OCI-LY1 (cell line): Measurements from ENCODE around the gene CCNH.

Experiments
- H2AFZ ChIP-seq: fragments of 200-600 bp; sonication (generic), shearing (Covaris generic); 2 replicates; pipeline ENCODE4 v1.6.0; 2014; ENCODE audit warnings: antibody characterized with exemption, mild to moderate bottlenecking, low read length
- H3F3A ChIP-seq: fragments of 200-600 bp; sonication (generic), shearing (Covaris generic); 2 replicates; pipeline ENCODE4 v1.6.0; 2014; ENCODE audit warnings: mild to moderate bottlenecking, antibody characterized with exemption, low read length, moderate library complexity; ENCODE audit not compliant: insufficient read depth
- H3K27ac ChIP-seq: fragments of 200-600 bp; sonication (generic); 2 replicates; pipeline ENCODE4 v1.5.1; 2014; ENCODE audit warnings: low read length, mixed run types, mild to moderate bottlenecking, low read depth; ENCODE audit not compliant: poor library complexity, severe bottlenecking
- H3K27me3 ChIP-seq: fragments of 200-600 bp; sonication (generic); 2 replicates; pipeline ENCODE4 v1.6.0; 2014; ENCODE audit warnings: antibody characterized with exemption, mild to moderate bottlenecking, low read length, moderate library complexity; ENCODE audit not compliant: insufficient read depth
- H3K36me3 ChIP-seq: fragments of 200-600 bp; sonication (generic); 2 replicates; pipeline ENCODE4 v1.6.1; 2014; ENCODE audit warnings: mild to moderate bottlenecking, antibody characterized with exemption, low read length, moderate library complexity, mixed read lengths; ENCODE audit not compliant: insufficient read depth
- H3K4me1 ChIP-seq: fragments of 200-600 bp; sonication (generic); 2 replicates; pipeline ENCODE4 v1.5.1; 2014; ENCODE audit warnings: mild to moderate bottlenecking, low read length, moderate library complexity; ENCODE audit not compliant: insufficient read depth, severe bottlenecking
- H3K4me2 ChIP-seq: fragments of 200-600 bp; sonication (generic), shearing (Covaris generic); 2 replicates; pipeline ENCODE4 v1.6.1; 2014; ENCODE audit warnings: low read length
- H3K4me3 ChIP-seq: fragments of 200-600 bp; sonication (generic); 2 replicates; pipeline ENCODE4 v1.5.1; 2014; ENCODE audit warnings: low read length, low read depth, mild to moderate bottlenecking, mixed read lengths; ENCODE audit not compliant: poor library complexity, severe bottlenecking
- H3K79me2 ChIP-seq: fragments of 200-600 bp; shearing (Covaris generic); 2 replicates; pipeline ENCODE4 v1.6.1; 2016; ENCODE audit warnings: mixed run types, low read length, mixed read lengths; ENCODE audit not compliant: insufficient read depth
- H3K9ac ChIP-seq: fragments of 200-600 bp; sonication (generic), shearing (Covaris generic); 2 replicates; pipeline ENCODE4 v1.6.1; 2014; ENCODE audit warnings: mild to moderate bottlenecking, low read length, mixed read lengths
- H3K9me2 ChIP-seq: fragments of 200-600 bp; sonication (generic), shearing (Covaris generic); 2 replicates; pipeline ENCODE4 v1.6.1; 2014; ENCODE audit warnings: low read depth, mild to moderate bottlenecking, low read length, mixed read lengths
- H3K9me3 ChIP-seq: fragments of 200-600 bp; shearing (Covaris generic); 2 replicates; pipeline ENCODE4 v1.6.1; 2014; ENCODE audit warnings: low read length, mixed read lengths
- H4K20me1 ChIP-seq: fragments of 200-600 bp; sonication (generic), shearing (Covaris generic); 2 replicates; pipeline ENCODE4 v1.6.0; 2016; ENCODE audit warnings: mild to moderate bottlenecking, low read length; ENCODE audit not compliant: insufficient read depth
- EZH2 ChIP-seq: fragments of 200-600 bp; sonication (generic), shearing (Covaris generic); IDR thresholded peaks from 2 replicates; pipeline ENCODE4 v1.8.0; 2017; ENCODE audit warnings: borderline replicate concordance, mixed run types, mild to moderate bottlenecking, antibody characterized with exemption, low read length, moderate library complexity, mixed read lengths
- TF ChIP-seq, protein P1 (sequence below): fragments of 200-600 bp; sonication (generic), shearing (Covaris generic); IDR thresholded peaks from 2 replicates; pipeline ENCODE4 v1.5.1; 2017; ENCODE audit warnings: mild to moderate bottlenecking, antibody characterized with exemption, low read length, moderate library complexity, mixed read lengths

Gene CCNH

DNA sequence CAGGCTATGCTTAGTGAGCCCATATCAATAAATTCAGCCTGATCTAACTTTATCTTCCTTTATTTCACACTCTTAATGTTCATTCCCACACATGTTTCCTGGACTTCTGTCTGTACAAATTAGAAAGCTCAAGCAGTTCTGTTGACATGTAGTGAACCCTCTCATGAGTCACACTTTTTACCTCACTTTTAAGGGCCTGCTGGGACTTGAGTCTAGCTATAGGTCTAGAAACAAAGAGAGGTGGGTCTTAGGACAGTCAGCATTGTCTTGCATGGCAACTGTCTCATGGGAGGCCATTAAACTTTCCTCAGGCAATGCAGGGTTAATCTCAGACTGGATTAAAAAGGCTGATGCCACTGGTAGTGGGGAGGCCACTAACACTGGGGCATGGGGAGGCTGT, 8.6 kb upstream of the CCNH start:
- H3K4me3 ChIP-seq, result no peak overlapping the region
- no peaks in the 10 kb centered on the region for H3K79me2 ChIP-seq
- H3K36me3 ChIP-seq, result no peaks in the 10 kb centered on the region
- H2AFZ ChIP-seq, result no peak overlapping the region
- H3K4me1 ChIP-seq, result no peaks in the 10 kb centered on the region
- H3K4me2 ChIP-seq, result no peak overlapping the region
- no peak overlapping the region for H3K27ac ChIP-seq
- TF ChIP-seq, protein P1, sequence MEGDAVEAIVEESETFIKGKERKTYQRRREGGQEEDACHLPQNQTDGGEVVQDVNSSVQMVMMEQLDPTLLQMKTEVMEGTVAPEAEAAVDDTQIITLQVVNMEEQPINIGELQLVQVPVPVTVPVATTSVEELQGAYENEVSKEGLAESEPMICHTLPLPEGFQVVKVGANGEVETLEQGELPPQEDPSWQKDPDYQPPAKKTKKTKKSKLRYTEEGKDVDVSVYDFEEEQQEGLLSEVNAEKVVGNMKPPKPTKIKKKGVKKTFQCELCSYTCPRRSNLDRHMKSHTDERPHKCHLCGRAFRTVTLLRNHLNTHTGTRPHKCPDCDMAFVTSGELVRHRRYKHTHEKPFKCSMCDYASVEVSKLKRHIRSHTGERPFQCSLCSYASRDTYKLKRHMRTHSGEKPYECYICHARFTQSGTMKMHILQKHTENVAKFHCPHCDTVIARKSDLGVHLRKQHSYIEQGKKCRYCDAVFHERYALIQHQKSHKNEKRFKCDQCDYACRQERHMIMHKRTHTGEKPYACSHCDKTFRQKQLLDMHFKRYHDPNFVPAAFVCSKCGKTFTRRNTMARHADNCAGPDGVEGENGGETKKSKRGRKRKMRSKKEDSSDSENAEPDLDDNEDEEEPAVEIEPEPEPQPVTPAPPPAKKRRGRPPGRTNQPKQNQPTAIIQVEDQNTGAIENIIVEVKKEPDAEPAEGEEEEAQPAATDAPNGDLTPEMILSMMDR, result no peak
- no peak for TF ChIP-seq EZH2
- H3K9ac ChIP-seq, result no peak overlapping the region
- no peaks in the 10 kb centered on the region for H3K27me3 ChIP-seq
- no peaks in the 10 kb centered on the region for H4K20me1 ChIP-seq
- H3K9me3 ChIP-seq, result no peaks in the 10 kb centered on the region
- no peaks in the 10 kb centered on the region for H3K9me2 ChIP-seq
- no peaks in the 10 kb centered on the region for H3F3A ChIP-seq

- Histone ChIP-seq H3F3A (no peaks in the 10 kb centered on the region), H2AFZ (no peak overlapping the region), H3K27ac (no peak overlapping the region), H3K36me3 (no peaks in the 10 kb centered on the region), H3K9me3 (no peaks in the 10 kb centered on the region), H3K27me3 (no peaks in the 10 kb centered on the region), H3K4me1 (peaks cover 1% of the 10 kb centered on the region), H4K20me1 (no peaks in the 10 kb centered on the region), H3K9me2 (no peaks in the 10 kb centered on the region), H3K9ac (no peak overlapping the region), H3K4me3 (no peak overlapping the region), H3K4me2 (no peak overlapping the region), H3K79me2 (no peaks in the 10 kb centered on the region)
- TF ChIP-seq EZH2, result no peak
- TF ChIP-seq, protein P1, result no peak
Measured at GRCh38 chr5:87418506-87418905, 5.8 kb upstream of the CCNH start.

- H3F3A ChIP-seq, result no peaks in the 10 kb centered on the region
- peaks cover 23% of the 10 kb centered on the region for H3K4me1 ChIP-seq
- H3K9ac ChIP-seq, result peak overlapping the region; percentile 96
- peak overlapping the region; percentile 99 for H2AFZ ChIP-seq
- peaks cover 25% of the 10 kb centered on the region for H3K36me3 ChIP-seq
- H4K20me1 ChIP-seq, result no peaks in the 10 kb centered on the region
- H3K27me3 ChIP-seq, result no peaks in the 10 kb centered on the region
- peak overlapping the region; percentile 80 for H3K4me2 ChIP-seq
- peaks cover 15% of the 10 kb centered on the region for H3K79me2 ChIP-seq
- no peak overlapping the region for H3K27ac ChIP-seq
- no peaks in the 10 kb centered on the region for H3K9me2 ChIP-seq
- TF ChIP-seq EZH2, result no peak
- TF ChIP-seq, protein P1, result no peak
- H3K4me3 ChIP-seq, result peak overlapping the region; percentile 94
- no peaks in the 10 kb centered on the region for H3K9me3 ChIP-seq
Measured at GRCh38 chr5:87413343-87413645, 564 bp upstream of the CCNH start.
